NCI-H2196 (cell line): ENCODE data around the gene LRIG1.

ENCODE experiments used
- DNase-seq: peaks from one replicate; lab custom pipeline; 2025; ENCODE audit not compliant: unreplicated experiment; lab: John Stamatoyannopoulos, UW

Gene LRIG1

GRCh38 chr3:66361356-66361755 lies 139.5 kb downstream of the LRIG1 start:
- DNase-seq: no peak

GRCh38 chr3:66355997-66356396 lies 144.8 kb downstream of the LRIG1 start:
- no peak for DNase-seq

GRCh38 chr3:66355394-66355793 lies 145.4 kb downstream of the LRIG1 start:
- no peak for DNase-seq

- DNase-seq: no peak
Measured at GRCh38 chr3:66354001-66354400, 146.8 kb downstream of the LRIG1 start.

GRCh38 chr3:66353530-66353929 lies 147.3 kb downstream of the LRIG1 start:
- DNase-seq: no peak

- no peak for DNase-seq
Measured at GRCh38 chr3:66353039-66353438, 147.8 kb downstream of the LRIG1 start.

GRCh38 chr3:66350601-66351000 lies 150.2 kb downstream of the LRIG1 start:
- DNase-seq: no peak

- no peak for DNase-seq
Measured at GRCh38 chr3:66348704-66349103, 152.1 kb downstream of the LRIG1 start.

GRCh38 chr3:66344848-66345578 lies 155.8 kb downstream of the LRIG1 start:
- DNase-seq: no peak

GRCh38 chr3:66344391-66344811 lies 156.4 kb downstream of the LRIG1 start:
- no peak for DNase-seq

GRCh38 chr3:66342717-66343356 lies 158.0 kb downstream of the LRIG1 start:
- no peak for DNase-seq

GRCh38 chr3:66338927-66339326 lies 161.9 kb downstream of the LRIG1 start:
- no peak for DNase-seq

- no peak for DNase-seq
Measured at GRCh38 chr3:66336333-66336766, 164.5 kb downstream of the LRIG1 start.

GRCh38 chr3:66335671-66336070 lies 165.2 kb downstream of the LRIG1 start:
- no peak for DNase-seq
